NB4 (cell line): ENCODE results near the gene ART4.

Experiments
- DNase-seq: peaks from one replicate; pipeline ENCODE4 v3.0.0; 2010; ENCODE audit warnings: low read depth
- H3K4me3 ChIP-seq: one replicate; pipeline ENCODE4 v1.5.1; 2011; ENCODE audit warnings: mild to moderate bottlenecking, low read depth, low read length, moderate library complexity
- CTCF ChIP-seq: IDR thresholded peaks from one replicate; pipeline ENCODE4 v1.5.1; 2012; ENCODE audit warnings: low read depth, low read length
- MAX ChIP-seq: IDR thresholded peaks from 2 replicates; pipeline ENCODE4 v1.6.1; 2011; ENCODE audit warnings: low read depth, low read length
- MYC ChIP-seq: IDR thresholded peaks from 2 replicates; pipeline ENCODE4 v1.6.1; 2011; ENCODE audit warnings: low read depth, low read length
- POLR2A ChIP-seq: IDR thresholded peaks from 2 replicates; pipeline ENCODE4 v1.6.1; 2011; ENCODE audit warnings: mild to moderate bottlenecking; ENCODE audit not compliant: insufficient read length; ENCODE audit errors: extremely low read depth

ART4 gene

GRCh38 chr12:14860490-14860889 lies 17.2 kb upstream of the ART4 start:
- no peak for DNase-seq
- no peak overlapping the region for H3K4me3 ChIP-seq
- TF ChIP-seq CTCF = no peak
- no peak for TF ChIP-seq MYC
- no peak for TF ChIP-seq MAX
- TF ChIP-seq POLR2A = no peak

- TF ChIP-seq POLR2A (no peak), MYC (no peak), MAX (no peak), CTCF (no peak)
- DNase-seq = no peak
Measured at GRCh38 chr12:14858513-14858912, 15.2 kb upstream of the ART4 start.

GRCh38 chr12:14854586-14855183 lies 11.4 kb upstream of the ART4 start:
- TF ChIP-seq MAX (no peak), POLR2A (no peak), MYC (no peak), CTCF (no peak)
- no peak overlapping the region for H3K4me3 ChIP-seq
- DNase-seq = no peak

More at GRCh38 chr12:14858513-14858912, 15.2 kb upstream of the ART4 start:
- H3K4me3 ChIP-seq = no peak overlapping the region

GRCh38 chr12:14853961-14854360 lies 10.6 kb upstream of the ART4 start:
- TF ChIP-seq MYC = no peak
- TF ChIP-seq CTCF = no peak
- TF ChIP-seq POLR2A = no peak
- no peak for TF ChIP-seq MAX
- H3K4me3 ChIP-seq = no peak overlapping the region
- no peak for DNase-seq

- DNase-seq = no peak
- TF ChIP-seq MAX (no peak), MYC (no peak), POLR2A (no peak), CTCF (no peak)
- no peak overlapping the region for H3K4me3 ChIP-seq
Measured at GRCh38 chr12:14852880-14853279, 9.6 kb upstream of the ART4 start.
